CD4-positive, alpha-beta T cell (primary cell): Measurements from ENCODE around the gene RBM19. TPM values are rescaled to one million over a fixed set of nuclear protein-coding genes. Genes with fewer than 3 reads are reported as not detected.

Experiments used
- ATAC-seq: fragments of 200-7000 bp; cut with Tn5 transposase; one replicate; pipeline ENCODE4 v1.10.0; 2022; ENCODE audit warnings: mild to moderate bottlenecking; ENCODE audit not compliant: poor library complexity
- CTCF ChIA-PET: fragments of 350-600 bp; sonication (Branson Sonifier 250); formaldehyde crosslinking; loops from one replicate; lab custom pipeline; 2021; ENCODE audit warnings: antibody characterized with exemption, inconsistent platforms; lab: Charles Lee
- POLR2A ChIA-PET: fragments of 350-600 bp; sonication (Branson Sonifier 250); formaldehyde crosslinking; loops from one replicate; lab custom pipeline; 2021; ENCODE audit warnings: antibody characterized with exemption, inconsistent platforms; lab: Charles Lee
- DNase-seq, 14 experiments: peaks; one replicate each; pipeline ENCODE4 v3.0.0-alpha.2; 2013 to 2020; ENCODE audit warnings: mixed read lengths in 2 of 14
- H3K27ac ChIP-seq, 2 donors: one replicate each; pipeline versions ENCODE4 v1.5.1 to v1.7.0; 2013; ENCODE audit warnings: low read length in 2 of 2, low read depth in 1 of 2, mild to moderate bottlenecking in 1 of 2
- H3K27me3 ChIP-seq, 2 experiments: 1 replicate in 1 of 2; 2 replicates in 1 of 2; pipeline versions ENCODE4 v1.6.1 to v1.7.0; 2013; ENCODE audit warnings: low read length in 2 of 2, control low read depth in 1 of 2, mild to moderate bottlenecking in 1 of 2, moderate library complexity in 1 of 2; ENCODE audit not compliant: insufficient read depth in 2 of 2, control insufficient read depth in 1 of 2
- H3K36me3 ChIP-seq: one replicate; pipeline ENCODE4 v1.6.1; 2013; ENCODE audit warnings: low read length, control low read depth; ENCODE audit not compliant: insufficient read depth
- H3K4me1 ChIP-seq: one replicate; pipeline ENCODE4 v1.6.1; 2013; ENCODE audit warnings: low read length, control low read depth; ENCODE audit not compliant: insufficient read depth
- H3K4me3 ChIP-seq: one replicate; pipeline ENCODE4 v1.5.1; 2013; ENCODE audit warnings: mild to moderate bottlenecking, low read length, moderate library complexity
- H3K9me3 ChIP-seq, 2 experiments: 1 replicate in 1 of 2; 2 replicates in 1 of 2; pipeline versions ENCODE4 v1.6.1 to v1.7.0; 2013; ENCODE audit warnings: low read length in 2 of 2, mild to moderate bottlenecking in 2 of 2, control low read depth in 1 of 2, moderate library complexity in 1 of 2; ENCODE audit not compliant: control insufficient read depth in 1 of 2, insufficient read depth in 1 of 2
- H3K27ac Mint-ChIP-seq: one replicate; pipeline ENCODE4 v1.8.0; 2020; ENCODE audit warnings: mixed read lengths
- H3K27me3 Mint-ChIP-seq: one replicate; pipeline ENCODE4 v1.8.0; 2021; ENCODE audit warnings: mixed read lengths
- H3K36me3 Mint-ChIP-seq: one replicate; pipeline ENCODE4 v1.8.0; 2021; ENCODE audit warnings: low read depth, mixed read lengths
- H3K4me1 Mint-ChIP-seq: one replicate; pipeline ENCODE4 v1.8.0; 2021; ENCODE audit warnings: low read depth, mixed read lengths
- H3K4me3 Mint-ChIP-seq: one replicate; pipeline ENCODE4 v1.8.0; 2020; ENCODE audit warnings: mild to moderate bottlenecking, mixed read lengths
- H3K9me3 Mint-ChIP-seq: one replicate; pipeline ENCODE4 v1.8.0; 2020; ENCODE audit warnings: mixed read lengths
- intact Hi-C, 2 experiments: fragments of 100-400 bp; cut with DNase I in 1 of 2; cut with micrococcal nuclease in 1 of 2; formaldehyde crosslinking; loops; one replicate each; pipeline versions ENCODE4 v1.15.1 to v1.9.0; 2023 to 2025; cut with DNase I, micrococcal nuclease
- total RNA-seq, 174 experiments: library from RNA in 2 of 174; stranded (reverse) in 2 of 174; gene quantifications; one replicate each; pipeline ENCODE4 v1.2.3 and lab custom pipeline; 2021 to 2026
- TF ChIP-seq, protein P1 (sequence below): fragments of 200-600 bp; IDR thresholded peaks from one replicate; pipeline ENCODE4 v1.8.0; 2022; ENCODE audit warnings: antibody characterized with exemption, mild to moderate bottlenecking

RBM19 gene
- total RNA-seq, 2 experiments from 2014 or later: 57.1 to 58.5 TPM

DNA sequence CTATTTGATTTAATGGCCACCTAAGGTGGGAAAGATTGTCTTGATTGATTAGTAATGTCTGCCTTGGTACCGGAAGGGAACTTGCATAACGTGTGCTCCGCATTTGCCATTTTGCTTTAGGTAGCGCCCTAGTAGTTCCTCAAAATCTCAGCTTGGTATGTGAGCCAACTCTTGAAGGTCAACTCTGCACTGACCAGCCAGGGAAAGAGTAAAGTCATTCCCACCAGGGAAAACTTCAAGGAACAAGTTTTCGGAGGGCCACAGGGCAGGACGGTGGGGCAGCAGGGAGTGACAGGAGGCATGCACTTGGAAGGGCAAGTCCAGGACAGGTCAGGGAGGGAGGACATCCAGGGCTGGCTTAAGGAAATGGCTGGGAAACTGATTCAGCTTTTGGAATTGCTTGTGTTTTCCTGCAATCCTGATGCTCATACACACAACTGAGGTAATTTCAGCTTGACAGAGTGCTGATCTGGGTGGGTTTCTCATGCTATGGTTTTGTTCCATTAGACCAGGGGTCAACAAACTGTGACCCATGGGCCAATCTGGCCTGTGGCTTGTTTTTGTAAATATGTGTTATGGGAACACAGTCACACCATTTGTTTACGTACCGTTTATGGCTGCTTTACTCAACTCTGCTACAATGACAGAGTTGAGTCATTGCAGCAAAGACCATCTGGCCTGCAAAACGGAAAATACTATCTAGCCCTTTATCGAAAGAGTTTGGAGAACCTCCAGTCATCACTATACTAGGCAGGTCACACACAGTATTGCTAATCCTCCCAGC is 184.5 kb downstream of the RBM19 start:
- TF ChIP-seq, protein P1, sequence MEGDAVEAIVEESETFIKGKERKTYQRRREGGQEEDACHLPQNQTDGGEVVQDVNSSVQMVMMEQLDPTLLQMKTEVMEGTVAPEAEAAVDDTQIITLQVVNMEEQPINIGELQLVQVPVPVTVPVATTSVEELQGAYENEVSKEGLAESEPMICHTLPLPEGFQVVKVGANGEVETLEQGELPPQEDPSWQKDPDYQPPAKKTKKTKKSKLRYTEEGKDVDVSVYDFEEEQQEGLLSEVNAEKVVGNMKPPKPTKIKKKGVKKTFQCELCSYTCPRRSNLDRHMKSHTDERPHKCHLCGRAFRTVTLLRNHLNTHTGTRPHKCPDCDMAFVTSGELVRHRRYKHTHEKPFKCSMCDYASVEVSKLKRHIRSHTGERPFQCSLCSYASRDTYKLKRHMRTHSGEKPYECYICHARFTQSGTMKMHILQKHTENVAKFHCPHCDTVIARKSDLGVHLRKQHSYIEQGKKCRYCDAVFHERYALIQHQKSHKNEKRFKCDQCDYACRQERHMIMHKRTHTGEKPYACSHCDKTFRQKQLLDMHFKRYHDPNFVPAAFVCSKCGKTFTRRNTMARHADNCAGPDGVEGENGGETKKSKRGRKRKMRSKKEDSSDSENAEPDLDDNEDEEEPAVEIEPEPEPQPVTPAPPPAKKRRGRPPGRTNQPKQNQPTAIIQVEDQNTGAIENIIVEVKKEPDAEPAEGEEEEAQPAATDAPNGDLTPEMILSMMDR: no peak
- Histone ChIP-seq H3K4me3 (no peak overlapping the region), H3K27me3 (peaks cover 21 to 24% of the 10 kb centered on the region in 2 experiments), H3K36me3 (no peaks in the 10 kb centered on the region), H3K27ac (no peak overlapping the region), H3K9me3 (peaks cover 0 to 8% of the 10 kb centered on the region in 2 experiments), H3K4me1 (no peaks in the 10 kb centered on the region)
- Mint-ChIP-seq H3K36me3 (no peaks in the 10 kb centered on the region), H3K27ac (no peak overlapping the region), H3K27me3 (peaks cover 73% of the 10 kb centered on the region), H3K9me3 (peaks cover 5% of the 10 kb centered on the region), H3K4me3 (no peak overlapping the region), H3K4me1 (no peaks in the 10 kb centered on the region)
- intact Hi-C loops: no loop called here
- ATAC-seq (no peak), DNase-seq (no peak)
- POLR2A ChIA-PET: no interaction called here
- CTCF ChIA-PET: no interaction called here

DNA sequence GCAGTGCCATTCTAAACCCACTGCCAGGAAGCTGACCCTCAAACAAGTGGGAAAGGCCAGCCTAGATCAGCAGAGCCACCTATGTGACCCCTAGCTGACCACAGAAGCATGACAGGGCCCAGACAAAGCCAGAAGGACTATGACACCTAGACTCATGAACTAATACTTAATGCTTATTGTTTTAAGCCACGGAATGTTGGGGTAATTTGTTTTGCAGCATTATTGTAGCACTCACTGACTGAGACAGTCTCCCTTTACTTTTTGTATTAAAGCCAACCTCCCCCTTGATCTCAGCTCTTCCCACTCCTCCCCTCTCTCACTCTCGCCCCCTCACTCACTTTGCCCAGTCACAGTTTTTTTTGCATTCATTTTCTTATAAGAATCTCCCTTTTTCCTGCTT is 186.4 kb downstream of the RBM19 start:
- Histone ChIP-seq H3K36me3 (no peaks in the 10 kb centered on the region), H3K4me1 (no peaks in the 10 kb centered on the region), H3K27me3 (peaks cover 21 to 29% of the 10 kb centered on the region in 2 experiments), H3K9me3 (peaks cover 0 to 15% of the 10 kb centered on the region in 2 experiments), H3K4me3 (no peak overlapping the region), H3K27ac (no peak overlapping the region)
- TF ChIP-seq, protein P1: no peak
- peaks cover 83% of the 10 kb centered on the region for H3K27me3 Mint-ChIP-seq
- H3K36me3 Mint-ChIP-seq: no peaks in the 10 kb centered on the region
- H3K4me3 Mint-ChIP-seq: no peak overlapping the region
- ChIA-PET CTCF (no interaction called here), POLR2A (no interaction called here)
- H3K9me3 Mint-ChIP-seq: peaks cover 5% of the 10 kb centered on the region
- DNase-seq (no peak), ATAC-seq (no peak)
- no peak overlapping the region for H3K27ac Mint-ChIP-seq
- no peaks in the 10 kb centered on the region for H3K4me1 Mint-ChIP-seq
- intact Hi-C loops: no loop called here

DNA sequence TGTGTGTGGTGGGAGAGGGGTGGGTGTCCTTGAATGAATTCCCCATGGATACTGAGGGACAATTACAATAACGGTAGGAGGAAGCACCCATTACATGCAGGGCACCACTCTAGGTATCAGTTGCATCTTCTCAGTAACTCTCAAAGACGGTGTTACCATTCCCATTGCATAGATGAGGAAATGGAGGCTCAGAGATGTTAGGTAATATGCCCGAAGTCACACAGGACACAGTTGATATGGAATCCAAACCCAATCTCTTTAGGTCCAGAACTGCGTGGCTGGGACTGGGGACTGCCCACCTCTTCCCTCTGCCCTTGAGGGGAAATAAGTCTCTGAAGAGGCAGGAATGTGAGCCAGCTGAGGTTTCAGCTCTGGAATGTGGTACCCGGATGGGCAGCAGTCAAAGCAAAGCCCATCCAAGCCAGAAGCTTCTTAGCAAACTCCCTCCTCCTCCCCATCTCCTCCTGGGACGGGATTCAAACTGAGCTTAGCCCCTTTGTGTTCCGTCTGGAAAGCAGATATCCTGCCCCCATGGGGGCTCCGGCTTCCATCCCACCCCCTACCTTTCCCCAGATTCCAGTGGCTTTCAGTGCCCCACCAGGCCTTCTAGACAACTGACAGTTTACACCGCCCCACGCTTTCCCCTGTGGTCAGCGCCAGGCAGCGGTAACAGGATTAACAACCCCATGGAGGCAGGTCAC is 187.5 kb downstream of the RBM19 start:
- ChIA-PET POLR2A (no interaction called here), CTCF (no interaction called here)
- Mint-ChIP-seq H3K27me3 (peaks cover 74% of the 10 kb centered on the region), H3K4me1 (no peaks in the 10 kb centered on the region), H3K27ac (no peak overlapping the region), H3K36me3 (no peaks in the 10 kb centered on the region), H3K9me3 (peaks cover 2% of the 10 kb centered on the region), H3K4me3 (no peak overlapping the region)
- no peak for ATAC-seq
- Histone ChIP-seq H3K36me3 (no peaks in the 10 kb centered on the region), H3K9me3 (peaks cover 0 to 15% of the 10 kb centered on the region in 2 experiments), H3K27ac (no peak overlapping the region), H3K27me3 (peaks cover 21 to 31% of the 10 kb centered on the region in 2 experiments), H3K4me3 (no peak overlapping the region), H3K4me1 (no peaks in the 10 kb centered on the region)
- TF ChIP-seq, protein P1: no peak
- DNase-seq: no peak
- intact Hi-C loops: no loop called here
